Smooth muscle cell of the brain vasculature (primary cell): ENCODE data around the gene SLC7A7.
"Not testable (repeated sequence)": the region's sequence is repeated elsewhere in the genome, so short reads cannot be mapped to it uniquely, and the experiment has no call there.

Experiments used
- DNase-seq: peaks from one replicate; pipeline ENCODE4 v3.0.0-alpha.2; 2012; ENCODE audit warnings: low read depth, low spot score

Gene SLC7A7

GRCh38 chr14:22792158-22792557, 23.1 kb downstream of the SLC7A7 start:
- no peak for DNase-seq

DNA sequence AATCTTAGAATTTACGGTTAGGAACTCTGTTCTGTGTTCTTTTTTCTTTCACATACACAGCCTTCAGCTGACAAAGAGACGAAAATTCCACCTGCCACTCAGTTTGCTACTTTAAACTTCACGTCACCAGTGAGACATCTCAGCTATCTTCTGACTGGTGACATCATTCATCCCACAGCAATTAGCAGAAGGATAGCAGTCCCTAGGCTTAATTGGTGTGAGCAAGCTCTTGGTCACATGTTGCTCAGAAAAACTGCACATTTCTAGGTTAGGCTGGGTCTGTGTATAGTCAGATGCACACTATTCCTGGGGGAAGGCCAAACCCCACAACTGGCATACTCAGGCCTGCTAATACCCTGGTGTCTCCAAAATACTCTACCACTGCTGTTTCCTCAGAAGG, 23.9 kb downstream of the SLC7A7 start:
- DNase-seq, result no peak

- no peak for DNase-seq
Observed at GRCh38 chr14:22786685-22787084, 28.6 kb downstream of the SLC7A7 start.

GRCh38 chr14:22781301-22781991, 33.8 kb downstream of the SLC7A7 start:
- no peak for DNase-seq

GRCh38 chr14:22780941-22781300, 34.3 kb downstream of the SLC7A7 start:
- no peak for DNase-seq

DNA sequence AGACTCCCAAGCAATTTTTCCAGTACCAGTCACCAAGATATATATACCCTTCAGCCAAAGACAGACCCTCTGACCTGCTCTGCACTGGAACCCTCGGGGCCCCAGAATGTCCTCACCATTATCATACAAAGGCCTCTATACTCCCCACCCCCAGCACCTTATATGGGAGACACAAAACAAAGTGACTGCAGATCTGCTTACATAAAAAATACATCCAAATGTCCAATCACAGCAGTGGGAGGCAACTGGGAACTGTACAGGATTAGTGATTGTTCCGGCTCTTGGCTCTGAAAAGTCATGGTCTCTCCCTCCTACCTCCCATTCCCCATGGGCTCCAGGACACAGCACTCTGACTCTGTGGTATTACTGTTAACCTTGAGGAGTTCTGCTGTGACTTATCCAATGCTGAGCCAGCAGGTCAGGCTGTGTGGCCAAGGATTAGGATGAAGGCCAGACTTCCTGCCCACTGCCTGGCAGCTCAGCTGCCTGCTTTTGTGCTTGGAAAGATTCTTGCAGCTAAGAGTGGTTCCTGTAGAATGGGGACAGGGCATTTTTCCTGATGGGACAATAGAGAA, 35.0 kb downstream of the SLC7A7 start:
- no peak for DNase-seq

GRCh38 chr14:22778084-22778483, 37.2 kb downstream of the SLC7A7 start:
- DNase-seq, result no peak

DNA sequence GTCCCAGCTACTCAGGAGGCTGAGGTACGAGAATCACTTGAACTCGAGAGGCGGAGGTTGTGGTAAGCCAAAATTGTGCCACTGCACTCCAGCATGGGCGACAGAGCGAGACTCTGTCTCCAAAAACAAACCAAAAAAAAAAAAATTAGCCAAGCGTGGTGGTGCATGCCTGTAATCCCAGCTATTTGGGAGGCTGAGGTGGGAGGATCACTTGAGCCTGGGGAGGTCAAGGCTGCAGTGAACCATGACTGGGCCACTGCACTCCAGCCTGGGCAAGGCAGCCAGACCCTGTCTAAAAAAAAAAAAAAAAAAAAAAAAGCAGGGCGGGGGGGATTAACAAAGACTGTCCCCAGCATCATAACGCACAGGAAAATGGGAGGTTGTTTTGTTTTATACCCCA, 38.4 kb downstream of the SLC7A7 start:
- DNase-seq, result not testable (repeated sequence)

DNA sequence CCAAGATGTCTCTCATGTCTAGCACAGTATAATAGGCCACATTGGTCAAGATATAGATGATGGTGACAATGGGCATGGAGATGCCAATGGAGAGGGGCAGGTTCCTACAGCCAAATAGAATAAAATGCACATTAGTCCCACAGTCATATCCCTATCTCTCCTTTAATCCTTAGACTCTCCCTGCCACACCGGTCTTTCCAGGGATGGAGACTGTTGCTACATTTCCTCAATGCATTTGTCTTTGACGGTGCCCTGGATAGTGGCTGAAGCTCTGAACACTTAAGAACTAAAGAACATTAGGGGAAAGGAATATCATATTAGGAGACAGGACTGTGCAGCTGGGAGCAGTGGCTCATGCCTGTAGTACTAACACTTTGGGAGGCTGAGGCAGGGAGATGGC, 39.0 kb downstream of the SLC7A7 start:
- DNase-seq, result no peak

GRCh38 chr14:22774011-22774706, 41.1 kb downstream of the SLC7A7 start:
- no peak for DNase-seq

- DNase-seq, result no peak
Observed at GRCh38 chr14:22773162-22774010, 41.8 kb downstream of the SLC7A7 start.

GRCh38 chr14:22772725-22773124, 42.5 kb downstream of the SLC7A7 start:
- DNase-seq, result no peak

DNA sequence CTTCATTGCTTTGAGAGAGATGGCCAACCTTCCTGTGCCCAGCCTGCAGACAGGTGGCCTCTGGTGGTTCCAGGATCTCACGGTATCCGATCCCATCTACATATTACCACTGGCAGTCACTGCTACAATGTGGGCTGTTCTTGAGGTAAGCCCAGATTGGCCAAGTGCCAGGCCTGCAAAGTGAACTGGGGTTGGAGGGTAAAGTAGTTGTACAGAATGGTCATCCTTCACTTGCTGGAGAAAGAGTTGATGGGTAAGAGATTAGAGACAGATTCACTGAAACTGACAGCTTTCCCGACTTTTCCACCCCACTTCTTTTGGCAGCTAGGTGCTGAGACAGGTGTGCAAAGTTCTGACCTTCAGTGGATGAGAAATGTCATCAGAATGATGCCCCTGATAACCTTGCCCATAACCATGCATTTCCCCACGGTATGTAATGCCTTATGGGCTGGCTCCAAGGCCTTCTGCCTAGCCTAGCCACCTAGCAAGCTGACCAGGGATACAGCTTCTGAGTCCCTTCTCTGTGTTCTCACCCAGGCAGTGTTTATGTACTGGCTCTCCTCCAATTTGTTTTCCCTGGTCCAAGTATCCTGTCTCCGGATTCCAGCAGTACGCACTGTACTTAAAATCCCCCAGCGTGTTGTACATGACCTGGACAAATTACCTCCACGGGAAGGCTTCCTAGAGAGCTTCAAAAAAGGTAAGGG, 44.6 kb downstream of the SLC7A7 start:
- DNase-seq, result no peak

GRCh38 chr14:22769369-22769768, 45.9 kb downstream of the SLC7A7 start:
- DNase-seq, result no peak

- no peak for DNase-seq
Observed at GRCh38 chr14:22768947-22769346, 46.3 kb downstream of the SLC7A7 start.

DNA sequence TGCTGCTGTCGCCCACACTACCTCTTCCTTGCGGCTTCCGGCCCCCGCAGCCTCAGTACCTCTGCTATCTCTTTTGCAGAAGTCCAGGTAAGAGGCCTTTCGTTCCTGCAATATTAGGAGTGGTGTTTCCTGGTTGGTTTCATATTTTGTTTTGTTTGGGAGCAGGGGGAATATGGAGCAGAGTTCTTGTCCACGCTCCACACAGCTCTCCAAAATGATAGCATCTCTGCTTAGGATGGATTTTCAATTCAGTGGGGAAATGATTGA, 48.0 kb downstream of the SLC7A7 start:
- no peak for DNase-seq

DNA sequence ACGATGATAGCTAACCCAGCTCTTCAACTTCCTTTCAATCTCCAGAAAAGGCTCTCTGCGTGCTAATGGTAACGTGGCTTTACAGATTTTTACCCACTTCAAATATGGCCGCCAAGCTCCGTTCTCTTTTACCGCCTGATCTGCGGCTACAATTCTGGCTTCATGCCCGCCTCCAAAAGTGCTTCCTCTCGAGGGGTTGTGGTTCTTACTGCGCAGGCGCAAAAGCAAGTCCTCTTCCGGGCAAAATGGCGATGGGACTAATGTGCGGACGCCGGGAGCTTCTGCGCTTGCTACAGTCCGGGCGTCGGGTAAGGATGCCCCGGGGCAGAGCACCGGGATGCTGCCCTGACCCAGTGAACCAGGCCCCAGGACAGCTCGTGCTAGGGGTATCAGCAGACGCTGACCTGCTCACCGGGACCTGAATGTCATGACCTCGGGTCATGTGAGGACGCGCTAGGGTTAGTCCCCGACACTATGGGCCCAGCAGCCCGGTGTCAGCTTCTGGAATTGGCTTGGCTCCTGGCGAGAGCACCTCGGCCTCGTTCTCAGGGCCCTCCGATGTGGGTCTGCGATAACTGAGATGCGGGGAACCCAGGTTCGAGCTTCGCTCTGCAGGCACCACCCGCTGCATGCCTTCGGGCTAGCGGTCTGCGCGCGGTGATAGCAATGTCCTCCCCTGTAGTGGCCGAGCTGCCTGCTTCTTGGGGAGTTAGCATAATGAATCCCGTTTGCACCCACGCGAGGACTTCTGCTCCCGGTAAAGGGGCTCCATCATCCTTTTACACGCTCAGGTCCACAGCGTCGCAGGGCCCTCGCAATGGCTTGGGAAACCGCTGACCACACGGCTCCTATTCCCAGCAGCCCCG, 48.5 kb downstream of the SLC7A7 start, which contains the start of gene OXA1L:
Gene OXA1L, plus strand, starts transcription at position 232 of the 866 bp plus-strand sequence. Its CDS starts 14 bp downstream, at position 246.
- peak; percentile 96 for DNase-seq

GRCh38 chr14:22764382-22764781, 50.9 kb downstream of the SLC7A7 start:
- no peak for DNase-seq

- no peak for DNase-seq
Observed at GRCh38 chr14:22761734-22762133, 53.5 kb downstream of the SLC7A7 start.

DNA sequence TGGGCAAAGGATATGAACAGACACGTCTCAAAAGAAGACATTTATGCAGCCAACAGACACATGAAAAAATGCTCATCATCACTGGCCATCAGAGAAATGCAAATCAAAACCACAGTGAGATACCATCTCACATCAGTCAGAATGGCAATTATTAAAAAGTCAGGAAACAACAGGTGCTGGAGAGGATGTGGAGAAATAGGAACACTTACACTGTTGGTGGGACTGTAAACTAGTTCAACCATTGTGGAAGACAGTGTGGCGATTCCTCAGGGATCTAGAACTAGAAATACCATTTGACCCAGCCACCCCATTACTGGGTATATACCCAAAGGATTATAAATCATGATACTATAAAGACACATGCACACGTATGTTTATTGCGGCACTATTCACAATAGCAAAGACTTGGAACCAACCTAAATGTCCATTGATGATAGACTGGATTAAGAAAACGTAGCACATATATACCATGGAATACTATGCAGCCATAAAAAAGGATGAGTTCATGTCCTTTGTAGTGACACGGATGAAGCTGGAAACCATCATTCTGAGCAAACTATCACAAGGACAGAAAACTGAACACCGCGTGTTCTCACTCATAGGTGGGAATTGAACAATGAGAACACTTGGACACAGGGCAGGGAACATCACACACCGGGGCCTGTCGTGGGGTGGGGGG, 57.1 kb downstream of the SLC7A7 start:
- not testable (repeated sequence) for DNase-seq
